Erythroblast (primary cell): ENCODE results near the gene BAAT.

Experiments used
- DNase-seq, 2 experiments: peaks; one replicate each; lab custom pipeline; 2025; lab: John Stamatoyannopoulos, UW
- GATA1 ChIP-seq: IDR thresholded peaks from 2 replicates; pipeline ENCODE4 v1.6.1; 2011; ENCODE audit warnings: low read depth, mild to moderate bottlenecking, control low read depth, low read length, moderate library complexity
- POLR2A ChIP-seq: IDR thresholded peaks from 2 replicates; pipeline ENCODE4 v1.6.1; 2011; ENCODE audit warnings: mild to moderate bottlenecking, low read length

BAAT gene

DNA sequence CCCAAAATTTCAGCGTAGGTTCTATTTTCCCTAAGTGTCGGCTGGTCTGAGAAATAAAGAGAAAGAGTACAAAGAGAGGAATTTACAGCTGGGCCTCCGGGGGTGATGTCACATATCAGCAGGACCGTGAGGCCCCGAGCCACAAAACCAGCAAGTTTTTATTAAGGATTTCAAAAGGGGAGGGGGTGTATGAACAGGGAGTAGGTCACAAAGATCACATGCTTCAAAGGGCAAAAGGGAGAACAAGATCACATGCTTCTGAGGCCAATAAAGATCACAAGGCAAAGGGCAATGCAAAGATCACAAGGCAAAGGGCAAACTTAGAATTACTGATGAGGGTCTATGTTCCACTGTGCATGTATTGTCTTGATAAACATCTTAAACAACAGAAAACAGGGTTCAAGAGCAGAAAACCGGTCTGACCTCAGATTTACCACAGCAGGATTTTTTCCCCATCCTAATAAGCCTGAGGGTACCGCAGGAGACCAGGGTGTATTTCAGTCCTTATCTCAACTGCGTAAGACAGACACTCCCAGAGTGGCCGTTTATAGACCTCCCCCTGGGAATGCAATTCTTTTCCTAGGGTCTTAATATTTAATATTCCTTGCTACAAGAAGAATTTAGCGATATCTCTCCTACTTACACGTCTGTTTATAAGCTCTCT is at the start of gene BAAT:
Gene BAAT (minus strand): TSS at position 134 of the 664 bp plus-strand sequence. CDS start 13,602 bp downstream, outside the sequence.
- DNase-seq: peak; percentile 12 to 31

DNA sequence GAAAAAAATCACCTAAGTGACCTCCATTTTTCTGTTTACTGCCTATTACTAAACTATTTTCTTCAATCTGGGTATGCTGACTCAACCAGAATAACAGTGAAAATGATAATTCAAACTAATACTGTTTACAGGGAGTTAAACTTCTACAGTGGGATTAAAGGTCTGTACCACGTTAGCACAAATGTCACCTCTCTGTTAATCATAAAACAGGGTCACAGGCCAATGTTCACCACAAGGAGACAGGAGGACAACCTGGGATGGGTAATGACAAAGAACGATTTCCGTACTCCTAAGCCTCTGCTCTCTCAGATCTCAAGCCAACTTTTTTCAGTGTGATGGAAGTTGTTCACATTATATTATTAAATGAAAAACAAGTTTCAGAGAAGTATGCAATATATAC is 48.4 kb upstream of the BAAT start:
- TF ChIP-seq GATA1 (no peak), POLR2A (no peak)

DNA sequence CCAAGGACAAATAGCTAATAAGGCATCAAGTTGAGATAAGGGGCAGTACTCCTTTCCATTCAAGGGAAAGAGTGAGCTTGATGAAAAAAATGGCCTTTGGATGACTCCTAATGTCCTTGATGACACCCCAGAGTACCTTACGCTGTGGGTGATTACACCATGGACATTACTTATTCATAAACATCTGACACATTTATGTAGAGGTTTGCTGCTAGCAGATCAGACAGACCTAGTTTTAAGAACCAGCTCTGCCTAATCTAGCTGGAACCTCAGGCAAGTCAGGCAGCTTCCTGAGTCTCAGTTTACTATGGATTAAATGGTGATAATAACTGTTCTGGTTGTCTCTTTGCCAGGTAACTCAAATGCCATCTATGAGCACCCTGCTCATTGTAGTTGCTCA is 47.9 kb upstream of the BAAT start:
- no peak for DNase-seq
- no peak for TF ChIP-seq GATA1
- no peak for TF ChIP-seq POLR2A

More for the DNA sequence above, 48.4 kb upstream of the BAAT start:
- no peak for DNase-seq

DNA sequence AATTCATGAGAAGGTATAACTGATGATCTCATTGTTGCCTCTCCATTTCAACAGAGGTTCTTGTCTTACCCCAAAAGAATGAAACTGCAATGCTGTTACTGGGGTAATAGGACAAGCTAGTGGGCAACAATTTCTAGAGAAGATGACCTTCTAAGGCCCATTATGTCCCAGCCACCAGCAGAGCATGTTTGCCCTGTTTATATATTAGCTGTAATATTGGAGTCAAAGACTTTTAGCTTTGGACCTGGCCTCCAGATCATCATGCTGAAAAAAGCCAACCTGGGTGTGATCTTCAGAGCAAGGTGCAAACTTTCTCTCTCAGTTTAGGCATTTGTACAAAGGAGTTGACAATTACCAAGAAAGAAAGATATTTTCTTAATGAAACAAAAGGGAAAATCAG is 47.4 kb upstream of the BAAT start:
- TF ChIP-seq GATA1: no peak
- TF ChIP-seq POLR2A: no peak
- DNase-seq: no peak

DNA sequence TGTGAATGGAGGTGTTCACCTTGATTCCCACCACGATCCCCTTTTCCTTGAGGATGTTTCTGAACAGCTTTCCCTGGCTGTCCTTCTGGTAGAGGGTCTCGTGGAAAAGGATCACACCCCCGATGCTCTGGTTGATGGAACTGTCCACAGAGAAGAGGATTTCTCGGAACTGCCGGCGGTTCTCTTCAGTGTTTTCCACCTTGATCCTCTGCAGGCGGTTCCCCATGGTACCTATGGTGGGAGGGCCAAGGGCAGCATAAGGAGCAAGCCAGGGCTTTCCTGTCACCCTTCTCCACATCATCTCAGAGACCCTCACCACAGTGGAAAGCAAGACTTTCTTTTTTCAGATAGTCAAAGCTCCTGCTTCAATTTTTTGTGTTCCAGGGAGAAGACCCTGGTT is 44.9 kb upstream of the BAAT start:
- DNase-seq: no peak
- no peak for TF ChIP-seq POLR2A
- TF ChIP-seq GATA1: no peak

DNA sequence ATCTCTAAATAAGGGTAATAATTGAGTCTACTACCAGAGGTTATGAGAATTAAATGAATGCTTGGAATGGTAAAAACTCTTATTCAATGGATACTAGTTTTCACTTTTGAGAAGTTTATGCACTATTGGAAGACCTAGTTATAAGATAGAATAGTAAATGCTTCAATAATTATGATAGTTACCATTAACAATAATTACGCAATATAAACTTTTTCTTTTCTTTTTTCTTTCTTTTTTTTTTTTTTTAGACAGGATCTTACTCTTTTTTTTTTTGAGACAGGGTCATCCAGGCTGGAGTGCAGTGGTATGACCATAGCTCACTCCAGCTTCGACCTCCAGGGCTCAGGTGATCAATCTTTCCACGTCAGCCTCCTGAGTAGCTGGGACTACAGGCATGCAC is 44.1 kb upstream of the BAAT start:
- no peak for TF ChIP-seq GATA1
- TF ChIP-seq POLR2A: no peak
- no peak for DNase-seq

DNA sequence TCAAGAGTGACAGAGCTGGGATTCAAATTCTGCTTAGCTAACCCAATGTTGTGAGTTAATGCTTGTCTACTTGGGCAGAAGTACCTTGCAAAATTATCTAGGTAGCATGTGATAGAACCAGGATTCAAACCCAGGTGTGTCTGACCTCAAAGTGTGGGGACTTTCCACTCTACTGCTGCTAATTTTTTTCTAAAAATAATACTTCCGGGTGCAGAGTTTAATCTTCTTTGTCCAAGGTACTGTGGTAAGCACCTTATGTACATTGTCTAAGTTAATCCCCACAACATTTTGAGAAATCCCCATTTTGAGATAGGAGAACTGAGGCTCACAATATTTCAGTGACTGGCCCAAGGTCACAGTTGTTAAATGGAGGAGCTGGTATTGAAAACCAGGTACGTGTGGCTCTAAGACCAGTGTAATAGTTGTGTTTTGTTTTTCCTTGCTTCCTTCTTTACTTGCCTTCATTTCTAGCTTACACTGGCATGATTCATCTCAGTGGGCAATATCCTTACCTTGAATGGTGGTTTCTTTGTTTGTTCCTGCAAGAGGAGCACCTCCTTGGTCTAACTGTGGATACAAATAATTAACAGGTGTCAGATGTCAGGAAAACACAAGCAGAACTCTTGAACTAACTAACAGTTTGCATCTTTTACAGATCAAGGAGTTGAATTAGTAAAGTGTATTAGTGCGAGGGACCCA is 43.3 kb upstream of the BAAT start:
- TF ChIP-seq GATA1 (no peak), POLR2A (no peak)

DNA sequence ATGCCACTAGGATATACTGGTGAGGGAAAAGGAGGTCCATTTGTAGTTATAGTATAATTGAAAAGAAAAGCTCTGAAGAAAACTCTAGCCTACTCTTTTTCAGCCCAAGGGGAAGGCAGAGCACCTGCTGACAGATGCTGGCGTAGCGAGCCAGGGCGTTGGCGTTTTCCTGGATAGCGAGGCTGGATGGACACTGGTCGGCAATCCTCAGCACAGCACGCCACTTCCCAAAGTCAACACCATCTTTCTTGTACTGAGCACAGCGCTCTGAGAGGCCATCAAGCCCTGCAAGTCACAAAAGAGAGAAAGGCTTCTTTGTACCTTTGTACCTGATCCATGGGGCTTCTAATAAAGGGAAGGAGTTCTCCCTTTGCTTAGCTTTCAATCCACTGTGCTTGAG is 42.6 kb upstream of the BAAT start:
- TF ChIP-seq GATA1 (no peak), POLR2A (no peak)

More for the DNA sequence above, 43.3 kb upstream of the BAAT start:
- no peak for DNase-seq

DNA sequence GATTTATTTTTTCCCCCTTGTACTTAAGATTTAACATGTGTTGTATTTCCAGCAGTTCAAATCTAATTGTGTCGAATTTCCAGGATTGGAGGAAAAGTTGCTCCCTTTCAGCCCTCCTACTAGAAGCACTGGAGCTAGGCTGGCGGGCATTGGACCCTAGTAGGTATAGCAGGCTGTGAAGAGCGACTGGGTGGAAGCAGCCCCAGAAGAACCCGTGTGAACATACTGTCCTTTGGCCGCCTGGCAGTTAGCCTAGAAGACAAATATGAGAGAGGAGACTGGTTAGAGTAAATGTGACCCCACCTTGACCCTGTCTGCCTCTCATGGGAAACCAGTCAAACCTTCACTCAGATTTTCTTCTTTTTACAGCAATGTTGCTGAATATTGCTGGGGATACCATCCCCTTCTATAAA is 36.9 kb upstream of the BAAT start:
- no peak for DNase-seq
- TF ChIP-seq POLR2A (no peak), GATA1 (no peak)

More for the DNA sequence above, 42.6 kb upstream of the BAAT start:
- no peak for DNase-seq

DNA sequence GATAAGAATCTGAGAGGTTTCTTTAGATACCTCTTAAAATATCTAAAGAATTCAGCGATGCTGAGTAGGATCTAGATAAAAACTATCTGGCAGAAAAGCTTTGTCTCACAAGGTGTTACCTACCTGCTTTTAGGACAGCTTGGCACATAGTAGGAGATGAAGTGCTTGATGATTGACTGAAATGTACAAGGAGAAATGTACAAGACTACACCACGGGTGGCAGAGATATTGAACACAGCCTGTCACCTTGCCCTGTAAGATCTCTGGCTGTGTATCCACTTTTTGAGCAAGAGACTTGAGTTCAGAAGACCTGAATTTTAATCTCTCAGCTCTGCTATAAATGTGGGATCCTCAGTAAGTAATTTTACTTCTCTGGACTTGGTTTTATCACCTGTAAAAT is 35.1 kb upstream of the BAAT start:
- TF ChIP-seq GATA1 (no peak), POLR2A (no peak)

DNA sequence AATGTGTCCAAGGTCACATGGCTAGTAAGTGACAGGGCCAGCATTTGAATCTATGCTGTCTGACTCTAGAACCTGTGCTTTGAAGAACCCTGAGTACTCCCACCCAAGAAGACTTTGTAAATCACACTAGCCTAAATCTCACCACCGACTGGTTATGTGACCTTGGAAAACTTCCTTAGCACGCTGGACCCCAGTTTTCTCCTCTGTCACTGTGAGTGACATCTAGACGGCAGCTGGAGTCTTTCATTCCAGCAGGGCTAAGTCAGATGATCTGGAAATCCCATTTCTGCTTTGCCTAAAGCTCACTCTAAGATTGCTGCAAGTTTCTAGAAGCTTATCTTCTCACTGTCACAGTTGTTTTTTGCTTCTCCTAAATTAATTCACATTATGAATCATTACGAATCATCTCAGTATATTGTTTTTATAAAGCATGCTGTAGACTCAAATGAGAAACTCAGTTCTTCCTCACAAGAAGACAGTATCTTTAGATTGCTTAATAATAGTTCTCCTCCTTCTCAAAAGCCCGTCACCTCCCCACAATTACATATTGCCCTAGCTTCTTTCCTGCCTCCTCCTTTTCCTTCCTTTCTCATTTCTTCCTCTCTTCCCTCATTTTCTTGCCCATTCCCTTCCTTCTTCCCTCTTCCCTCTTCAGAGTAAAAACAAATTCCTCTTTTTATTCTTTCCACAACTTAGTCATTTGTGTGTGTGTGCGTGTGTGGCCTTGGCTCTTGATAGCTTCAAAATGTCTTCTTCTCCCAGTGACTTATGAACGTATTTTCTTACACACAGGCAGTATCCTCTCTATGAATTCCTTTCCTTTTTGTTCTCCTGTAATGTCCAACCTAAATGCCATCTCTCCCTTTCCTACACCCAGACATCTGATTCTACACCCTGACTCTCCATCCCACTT is 34.0 kb upstream of the BAAT start:
- TF ChIP-seq GATA1 (no peak), POLR2A (no peak)
- DNase-seq: no peak

More for the DNA sequence above, 35.1 kb upstream of the BAAT start:
- DNase-seq: no peak

DNA sequence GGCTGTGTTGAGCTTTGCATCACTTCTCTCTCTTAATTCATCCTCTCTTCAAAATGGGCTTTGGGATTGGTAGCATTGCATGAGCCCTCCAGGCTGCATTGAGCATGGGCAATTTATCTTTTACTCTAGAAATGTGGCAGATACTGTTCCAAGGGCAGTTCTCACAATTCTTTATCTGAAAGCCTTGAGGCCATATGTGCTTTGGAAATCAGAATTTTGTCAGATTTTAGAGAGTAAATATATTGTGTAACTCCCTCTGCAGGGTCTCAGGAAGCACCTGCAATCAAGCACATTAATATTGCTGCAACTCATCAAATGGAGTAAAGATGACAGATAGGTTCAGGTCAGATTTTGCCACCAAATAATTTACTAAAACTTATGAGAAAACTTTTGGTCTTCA is 33.2 kb upstream of the BAAT start:
- no peak for TF ChIP-seq POLR2A
- TF ChIP-seq GATA1: no peak
- DNase-seq: no peak

DNA sequence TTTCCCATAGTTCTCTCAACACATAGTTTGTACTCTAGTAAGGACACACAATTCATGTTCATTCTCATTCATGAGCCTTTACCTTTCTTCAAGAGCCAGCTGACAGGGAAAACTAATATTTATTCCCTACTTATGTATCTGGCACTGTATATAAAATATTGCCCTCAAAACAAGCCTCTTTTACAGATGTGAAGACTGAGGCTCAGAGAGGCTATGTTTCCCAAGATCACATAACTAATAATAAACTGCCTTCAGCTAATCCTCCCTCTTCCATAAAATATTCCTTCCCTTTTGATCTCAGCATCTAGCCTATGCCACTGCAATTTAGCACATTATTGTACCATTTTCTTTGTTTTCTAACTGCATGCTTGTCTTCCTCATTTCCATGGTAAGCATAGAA is 32.6 kb upstream of the BAAT start:
- TF ChIP-seq POLR2A (no peak), GATA1 (no peak)
- no peak for DNase-seq

DNA sequence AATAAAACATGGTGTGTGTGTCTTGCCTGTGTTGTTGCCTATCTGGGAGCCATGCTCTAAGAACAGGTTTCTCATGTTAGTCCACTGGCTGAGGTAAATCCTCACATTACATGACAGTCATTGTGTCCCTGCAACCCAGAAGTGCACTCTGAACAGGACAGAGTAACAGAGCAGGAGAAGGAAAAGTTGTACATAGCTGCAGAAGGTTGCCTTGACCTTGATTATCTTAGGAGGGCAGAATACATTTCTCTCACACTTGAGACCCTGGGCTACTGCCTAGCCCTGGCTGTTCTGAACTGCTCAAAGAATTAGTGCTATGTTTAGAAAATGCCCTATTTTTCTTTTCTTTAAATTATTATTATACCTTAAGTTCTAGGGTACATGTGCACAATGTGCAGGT is 30.8 kb upstream of the BAAT start:
- TF ChIP-seq GATA1 (no peak), POLR2A (no peak)
- no peak for DNase-seq
